Measurements from ENCODE around the gene PKDREJ. TPM values are rescaled to one million over a fixed set of nuclear protein-coding genes. Genes with fewer than 3 reads are reported as not detected.

The PKDREJ gene
- total RNA-seq, 1 experiment from 2014 or later, result 0.02 TPM

DNA sequence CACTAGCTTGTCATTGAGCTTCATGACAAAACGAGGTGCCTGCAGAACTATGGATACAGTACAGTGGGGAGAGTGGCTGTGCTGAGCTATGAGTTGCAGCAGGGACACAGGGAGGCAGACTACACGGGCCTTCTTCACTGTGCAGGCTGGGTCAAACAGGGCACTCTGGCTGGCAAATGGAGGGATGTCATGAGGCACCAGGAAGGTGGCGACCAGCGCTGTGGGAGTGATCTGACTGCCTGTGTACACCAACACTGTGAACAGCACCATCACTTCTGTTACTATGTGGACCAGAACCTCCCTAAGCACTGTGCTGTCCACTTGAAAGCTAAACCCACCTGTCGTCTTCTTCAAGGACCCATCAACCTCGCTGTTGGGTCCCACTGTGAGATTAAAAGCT is 3.1 kb downstream of the PKDREJ start:
- TF ChIP-seq, protein P1, sequence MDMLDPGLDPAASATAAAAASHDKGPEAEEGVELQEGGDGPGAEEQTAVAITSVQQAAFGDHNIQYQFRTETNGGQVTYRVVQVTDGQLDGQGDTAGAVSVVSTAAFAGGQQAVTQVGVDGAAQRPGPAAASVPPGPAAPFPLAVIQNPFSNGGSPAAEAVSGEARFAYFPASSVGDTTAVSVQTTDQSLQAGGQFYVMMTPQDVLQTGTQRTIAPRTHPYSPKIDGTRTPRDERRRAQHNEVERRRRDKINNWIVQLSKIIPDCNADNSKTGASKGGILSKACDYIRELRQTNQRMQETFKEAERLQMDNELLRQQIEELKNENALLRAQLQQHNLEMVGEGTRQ (CRISPR knock-in tag; IDR thresholded peaks at IDR 0.05), result no peak
- TF ChIP-seq, protein P2, sequence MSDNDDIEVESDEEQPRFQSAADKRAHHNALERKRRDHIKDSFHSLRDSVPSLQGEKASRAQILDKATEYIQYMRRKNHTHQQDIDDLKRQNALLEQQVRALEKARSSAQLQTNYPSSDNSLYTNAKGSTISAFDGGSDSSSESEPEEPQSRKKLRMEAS (CRISPR knock-in tag; IDR thresholded peaks at IDR 0.05), result no peak
- TF ChIP-seq FOXP1 (CRISPR knock-in tag; IDR thresholded peaks at IDR 0.05; ENCODE audit: borderline replicate concordance), result no peak
- TF ChIP-seq NR2C2 (CRISPR knock-in tag; IDR thresholded peaks at IDR 0.05), result no peak
- no peak for TF ChIP-seq ZNF138 (CRISPR knock-in tag; conservative IDR thresholded peaks at IDR 0.05)
- TF ChIP-seq SMAD3 (CRISPR knock-in tag; IDR thresholded peaks at IDR 0.05; ENCODE audit: borderline replicate concordance), result no peak
- TF ChIP-seq, protein P3, sequence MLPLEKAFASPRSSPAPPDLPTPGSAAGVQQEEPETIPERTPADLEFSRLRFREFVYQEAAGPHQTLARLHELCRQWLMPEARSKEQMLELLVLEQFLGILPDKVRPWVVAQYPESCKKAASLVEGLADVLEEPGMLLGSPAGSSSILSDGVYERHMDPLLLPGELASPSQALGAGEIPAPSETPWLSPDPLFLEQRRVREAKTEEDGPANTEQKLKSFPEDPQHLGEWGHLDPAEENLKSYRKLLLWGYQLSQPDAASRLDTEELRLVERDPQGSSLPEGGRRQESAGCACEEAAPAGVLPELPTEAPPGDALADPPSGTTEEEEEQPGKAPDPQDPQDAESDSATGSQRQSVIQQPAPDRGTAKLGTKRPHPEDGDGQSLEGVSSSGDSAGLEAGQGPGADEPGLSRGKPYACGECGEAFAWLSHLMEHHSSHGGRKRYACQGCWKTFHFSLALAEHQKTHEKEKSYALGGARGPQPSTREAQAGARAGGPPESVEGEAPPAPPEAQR (CRISPR knock-in tag; IDR thresholded peaks at IDR 0.05), result no peak
- no peak for TF ChIP-seq CREM (CRISPR knock-in tag; IDR thresholded peaks at IDR 0.05)
- TF ChIP-seq, protein P4, sequence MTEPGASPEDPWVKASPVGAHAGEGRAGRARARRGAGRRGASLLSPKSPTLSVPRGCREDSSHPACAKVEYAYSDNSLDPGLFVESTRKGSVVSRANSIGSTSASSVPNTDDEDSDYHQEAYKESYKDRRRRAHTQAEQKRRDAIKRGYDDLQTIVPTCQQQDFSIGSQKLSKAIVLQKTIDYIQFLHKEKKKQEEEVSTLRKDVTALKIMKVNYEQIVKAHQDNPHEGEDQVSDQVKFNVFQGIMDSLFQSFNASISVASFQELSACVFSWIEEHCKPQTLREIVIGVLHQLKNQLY (CRISPR knock-in tag; IDR thresholded peaks at IDR 0.05), result no peak
- no peak for TF ChIP-seq CREB1 (CRISPR knock-in tag; IDR thresholded peaks at IDR 0.05)
- no peak for TF ChIP-seq ZNF121 (CRISPR knock-in tag; IDR thresholded peaks at IDR 0.05)
- no peak for TF ChIP-seq ATF1 (CRISPR knock-in tag; IDR thresholded peaks at IDR 0.05)
- TF ChIP-seq RORB (CRISPR knock-in tag; IDR thresholded peaks at IDR 0.05), result no peak
- TF ChIP-seq, protein P5, sequence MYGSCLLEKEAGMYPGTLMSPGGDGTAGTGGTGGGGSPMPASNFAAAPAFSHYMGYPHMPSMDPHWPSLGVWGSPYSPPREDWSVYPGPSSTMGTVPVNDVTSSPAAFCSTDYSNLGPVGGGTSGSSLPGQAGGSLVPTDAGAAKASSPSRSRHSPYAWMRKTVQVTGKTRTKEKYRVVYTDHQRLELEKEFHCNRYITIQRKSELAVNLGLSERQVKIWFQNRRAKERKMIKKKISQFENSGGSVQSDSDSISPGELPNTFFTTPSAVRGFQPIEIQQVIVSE (CRISPR knock-in tag; IDR thresholded peaks at IDR 0.05; ENCODE audit: borderline replicate concordance), result no peak
- TF ChIP-seq, protein P6, sequence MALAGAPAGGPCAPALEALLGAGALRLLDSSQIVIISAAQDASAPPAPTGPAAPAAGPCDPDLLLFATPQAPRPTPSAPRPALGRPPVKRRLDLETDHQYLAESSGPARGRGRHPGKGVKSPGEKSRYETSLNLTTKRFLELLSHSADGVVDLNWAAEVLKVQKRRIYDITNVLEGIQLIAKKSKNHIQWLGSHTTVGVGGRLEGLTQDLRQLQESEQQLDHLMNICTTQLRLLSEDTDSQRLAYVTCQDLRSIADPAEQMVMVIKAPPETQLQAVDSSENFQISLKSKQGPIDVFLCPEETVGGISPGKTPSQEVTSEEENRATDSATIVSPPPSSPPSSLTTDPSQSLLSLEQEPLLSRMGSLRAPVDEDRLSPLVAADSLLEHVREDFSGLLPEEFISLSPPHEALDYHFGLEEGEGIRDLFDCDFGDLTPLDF (CRISPR knock-in tag; IDR thresholded peaks at IDR 0.05), result no peak
- TF ChIP-seq, protein P7, sequence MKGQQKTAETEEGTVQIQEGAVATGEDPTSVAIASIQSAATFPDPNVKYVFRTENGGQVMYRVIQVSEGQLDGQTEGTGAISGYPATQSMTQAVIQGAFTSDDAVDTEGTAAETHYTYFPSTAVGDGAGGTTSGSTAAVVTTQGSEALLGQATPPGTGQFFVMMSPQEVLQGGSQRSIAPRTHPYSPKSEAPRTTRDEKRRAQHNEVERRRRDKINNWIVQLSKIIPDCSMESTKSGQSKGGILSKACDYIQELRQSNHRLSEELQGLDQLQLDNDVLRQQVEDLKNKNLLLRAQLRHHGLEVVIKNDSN (CRISPR knock-in tag; IDR thresholded peaks at IDR 0.05), result no peak
- TF ChIP-seq, protein P8, sequence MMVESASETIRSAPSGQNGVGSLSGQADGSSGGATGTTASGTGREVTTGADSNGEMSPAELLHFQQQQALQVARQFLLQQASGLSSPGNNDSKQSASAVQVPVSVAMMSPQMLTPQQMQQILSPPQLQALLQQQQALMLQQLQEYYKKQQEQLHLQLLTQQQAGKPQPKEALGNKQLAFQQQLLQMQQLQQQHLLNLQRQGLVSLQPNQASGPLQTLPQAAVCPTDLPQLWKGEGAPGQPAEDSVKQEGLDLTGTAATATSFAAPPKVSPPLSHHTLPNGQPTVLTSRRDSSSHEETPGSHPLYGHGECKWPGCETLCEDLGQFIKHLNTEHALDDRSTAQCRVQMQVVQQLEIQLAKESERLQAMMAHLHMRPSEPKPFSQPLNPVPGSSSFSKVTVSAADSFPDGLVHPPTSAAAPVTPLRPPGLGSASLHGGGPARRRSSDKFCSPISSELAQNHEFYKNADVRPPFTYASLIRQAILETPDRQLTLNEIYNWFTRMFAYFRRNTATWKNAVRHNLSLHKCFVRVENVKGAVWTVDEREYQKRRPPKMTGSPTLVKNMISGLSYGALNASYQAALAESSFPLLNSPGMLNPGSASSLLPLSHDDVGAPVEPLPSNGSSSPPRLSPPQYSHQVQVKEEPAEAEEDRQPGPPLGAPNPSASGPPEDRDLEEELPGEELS (CRISPR knock-in tag; IDR thresholded peaks at IDR 0.05), result no peak
- H3K9me3 Mint-ChIP-seq, result peaks cover 23% of the 10 kb centered on the region
- DNase-seq (ENCODE audit: low spot score), result no peak
- peaks cover 17% of the 10 kb centered on the region for H3K36me3 Mint-ChIP-seq
- no peak overlapping the region for H3K27ac Mint-ChIP-seq
- ChIA-PET POLR2A (interaction anchor here (0.6 kb wide), 1 partner anchor 43 kb away, joined by 7 read pairs; no protein-coding TSS in a partner anchor), CTCF (no interaction called here)
- peaks cover 87% of the 10 kb centered on the region for H3K27me3 Mint-ChIP-seq (ENCODE audit: low read depth)
- ATAC-seq, result no peak
- no peaks in the 10 kb centered on the region for H3K4me1 Mint-ChIP-seq
- H3K4me3 Mint-ChIP-seq, result no peak overlapping the region

DNA sequence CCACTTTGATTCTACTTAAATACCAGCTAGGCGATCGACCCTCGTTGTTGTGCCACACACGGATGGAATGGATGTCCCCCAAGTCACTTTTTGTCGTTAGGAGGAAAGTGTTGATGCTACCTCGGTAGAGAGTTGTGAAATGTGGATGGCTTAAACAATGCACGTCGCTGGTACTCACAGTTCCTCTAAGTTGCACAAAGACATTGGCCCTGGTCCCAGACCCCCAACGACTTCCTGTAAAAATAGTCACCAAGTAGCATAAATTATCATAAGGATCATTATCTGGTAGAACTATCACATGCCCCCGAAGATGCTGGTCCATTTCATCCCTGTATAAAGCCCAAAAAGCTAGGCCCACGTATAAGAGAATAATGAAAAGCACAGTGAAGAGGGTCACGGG is 3.8 kb downstream of the PKDREJ start:
- ATAC-seq (no peak), DNase-seq (ENCODE audit: low spot score) (no peak)
- Mint-ChIP-seq H3K27me3 (ENCODE audit: low read depth) (peaks cover 80% of the 10 kb centered on the region), H3K4me3 (no peak overlapping the region), H3K36me3 (peaks cover 11% of the 10 kb centered on the region), H3K9me3 (peaks cover 18% of the 10 kb centered on the region), H3K27ac (no peak overlapping the region), H3K4me1 (no peaks in the 10 kb centered on the region)
- TF ChIP-seq NFATC4 (CRISPR knock-in tag; IDR thresholded peaks at IDR 0.05) (no peak), OVOL2 (CRISPR knock-in tag; IDR thresholded peaks at IDR 0.05; ENCODE audit: borderline replicate concordance) (no peak), FOXK1 (CRISPR knock-in tag; IDR thresholded peaks at IDR 0.05) (no peak), ZNF263 (CRISPR knock-in tag; IDR thresholded peaks at IDR 0.05; ENCODE audit: low read depth) (no peak), ZNF396 (CRISPR knock-in tag; IDR thresholded peaks at IDR 0.05; ENCODE audit: borderline replicate concordance) (no peak), TCF7 (CRISPR knock-in tag; IDR thresholded peaks at IDR 0.05; ENCODE audit: low read depth) (no peak)
- TF ChIP-seq, protein P8 (CRISPR knock-in tag; IDR thresholded peaks at IDR 0.05), result no peak
- ChIA-PET POLR2A (no interaction called here), CTCF (no interaction called here)
